ENCODE results near the gene NTF3. TPM values are rescaled to one million over a fixed set of nuclear protein-coding genes. Genes with fewer than 3 reads are reported as not detected.

The NTF3 gene
- total RNA-seq, 1 experiment from 2014 or later: not detected

DNA sequence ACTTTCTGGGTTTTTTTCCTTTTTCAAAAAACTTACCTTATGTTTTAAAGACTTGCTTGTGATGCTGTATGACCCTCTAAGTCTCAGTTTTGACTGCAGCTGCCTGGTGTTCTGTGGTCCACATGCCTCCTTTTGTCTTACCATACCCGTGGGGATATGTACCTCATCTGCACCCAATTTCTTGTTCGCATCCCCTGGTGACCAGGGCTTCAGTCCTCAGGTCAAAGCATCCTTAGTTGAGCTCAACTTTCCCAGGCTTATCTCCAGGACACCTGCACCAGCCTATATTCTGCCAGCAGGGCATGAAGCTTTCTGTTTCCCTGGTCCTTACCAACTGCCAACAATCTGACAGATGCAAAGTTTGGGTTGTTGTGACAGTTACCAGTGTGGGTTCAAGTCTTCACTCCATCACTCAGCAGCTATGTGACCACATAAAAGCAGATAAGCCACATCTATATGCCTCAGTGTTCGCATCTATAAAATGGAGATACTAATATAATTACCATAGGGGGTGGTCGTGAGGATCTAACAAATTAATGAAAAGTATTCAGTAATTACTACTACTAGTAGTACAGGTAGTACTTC is 94.0 kb downstream of the NTF3 start:
- intact Hi-C loops (cut with micrococcal nuclease): no loop called here
- no peak for DNase-seq (ENCODE audit: low read depth, low spot score)

More for the DNA sequence above, 94.0 kb downstream of the NTF3 start:
- H3K27me3 ChIP-seq (ENCODE audit: insufficient read depth, low read length): peaks cover 15% of the 10 kb centered on the region; the same call in 1 of the 2 replicates
- RAD21 ChIA-PET (ENCODE audit: low non-redundant PET in 1 of 2, low total read pairs in 2 of 2, uncharacterized antibody in 2 of 2, unreplicated experiment in 2 of 2): no interaction called here
- POLR2A ChIA-PET: no interaction called here
- no peaks in the 10 kb centered on the region for H3K9me2 ChIP-seq (ENCODE audit: insufficient read depth)
- no peak overlapping the region for H3K27ac ChIP-seq (ENCODE audit: low read depth, low read length)
- no peaks in the 10 kb centered on the region for H3K4me1 ChIP-seq (ENCODE audit: control insufficient read depth in 1 of 2, insufficient read depth in 2 of 2, low read length in 2 of 2)
- CTCF ChIA-PET: interaction anchor here (1.8 kb wide), 1 partner anchor 14 kb away, joined by 4 read pairs; no protein-coding TSS in a partner anchor
- H3K4me3 ChIP-seq (replicated peaks in 1 of 2; ENCODE audit: low read depth in 1 of 2, low read length in 2 of 2): no peak overlapping the region
- H3K9me3 ChIP-seq (ENCODE audit: control insufficient read depth in 1 of 2, insufficient read depth in 1 of 2, low read depth in 1 of 2, low read length in 2 of 2): no peaks in the 10 kb centered on the region
- no peaks in the 10 kb centered on the region for H3K36me3 ChIP-seq (ENCODE audit: control insufficient read depth in 1 of 2, insufficient read depth in 2 of 2, low read length in 2 of 2)
- TF ChIP-seq FOSL1 (IDR thresholded peaks at IDR 0.05; ENCODE audit: low read depth): no peak
- TF ChIP-seq YY1 (IDR thresholded peaks at IDR 0.05; ENCODE audit: extremely low read depth, insufficient replicate concordance, low read depth, low read length): no peak
- no peak for TF ChIP-seq SIN3A (IDR thresholded peaks at IDR 0.05; ENCODE audit: low read depth)
- TF ChIP-seq EGR1 (IDR thresholded peaks at IDR 0.05; ENCODE audit: low read depth): no peak
- TF ChIP-seq SRF (IDR thresholded peaks at IDR 0.05; ENCODE audit: low read depth): no peak
- no peak for TF ChIP-seq SP1 (IDR thresholded peaks at IDR 0.05; ENCODE audit: low read depth)
- TF ChIP-seq ELF1 (IDR thresholded peaks at IDR 0.05; ENCODE audit: borderline replicate concordance, low read depth): no peak
- TF ChIP-seq ZNF274 (IDR thresholded peaks at IDR 0.05; ENCODE audit: low read depth, low read length): no peak
- TF ChIP-seq, protein P1, sequence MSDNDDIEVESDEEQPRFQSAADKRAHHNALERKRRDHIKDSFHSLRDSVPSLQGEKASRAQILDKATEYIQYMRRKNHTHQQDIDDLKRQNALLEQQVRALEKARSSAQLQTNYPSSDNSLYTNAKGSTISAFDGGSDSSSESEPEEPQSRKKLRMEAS (IDR thresholded peaks at IDR 0.05): no peak
- TF ChIP-seq, protein P2, sequence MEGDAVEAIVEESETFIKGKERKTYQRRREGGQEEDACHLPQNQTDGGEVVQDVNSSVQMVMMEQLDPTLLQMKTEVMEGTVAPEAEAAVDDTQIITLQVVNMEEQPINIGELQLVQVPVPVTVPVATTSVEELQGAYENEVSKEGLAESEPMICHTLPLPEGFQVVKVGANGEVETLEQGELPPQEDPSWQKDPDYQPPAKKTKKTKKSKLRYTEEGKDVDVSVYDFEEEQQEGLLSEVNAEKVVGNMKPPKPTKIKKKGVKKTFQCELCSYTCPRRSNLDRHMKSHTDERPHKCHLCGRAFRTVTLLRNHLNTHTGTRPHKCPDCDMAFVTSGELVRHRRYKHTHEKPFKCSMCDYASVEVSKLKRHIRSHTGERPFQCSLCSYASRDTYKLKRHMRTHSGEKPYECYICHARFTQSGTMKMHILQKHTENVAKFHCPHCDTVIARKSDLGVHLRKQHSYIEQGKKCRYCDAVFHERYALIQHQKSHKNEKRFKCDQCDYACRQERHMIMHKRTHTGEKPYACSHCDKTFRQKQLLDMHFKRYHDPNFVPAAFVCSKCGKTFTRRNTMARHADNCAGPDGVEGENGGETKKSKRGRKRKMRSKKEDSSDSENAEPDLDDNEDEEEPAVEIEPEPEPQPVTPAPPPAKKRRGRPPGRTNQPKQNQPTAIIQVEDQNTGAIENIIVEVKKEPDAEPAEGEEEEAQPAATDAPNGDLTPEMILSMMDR (IDR thresholded peaks at IDR 0.05 in 2 of 3, conservative IDR thresholded peaks at IDR 0.05 in 1 of 3; ENCODE audit: borderline replicate concordance in 1 of 3, insufficient read depth in 1 of 3, low read depth in 2 of 3, low read length in 2 of 3): no peak
- no peak for TF ChIP-seq EZH2phosphoT487 (IDR thresholded peaks at IDR 0.05; ENCODE audit: borderline replicate concordance)
- TF ChIP-seq, protein P3, sequence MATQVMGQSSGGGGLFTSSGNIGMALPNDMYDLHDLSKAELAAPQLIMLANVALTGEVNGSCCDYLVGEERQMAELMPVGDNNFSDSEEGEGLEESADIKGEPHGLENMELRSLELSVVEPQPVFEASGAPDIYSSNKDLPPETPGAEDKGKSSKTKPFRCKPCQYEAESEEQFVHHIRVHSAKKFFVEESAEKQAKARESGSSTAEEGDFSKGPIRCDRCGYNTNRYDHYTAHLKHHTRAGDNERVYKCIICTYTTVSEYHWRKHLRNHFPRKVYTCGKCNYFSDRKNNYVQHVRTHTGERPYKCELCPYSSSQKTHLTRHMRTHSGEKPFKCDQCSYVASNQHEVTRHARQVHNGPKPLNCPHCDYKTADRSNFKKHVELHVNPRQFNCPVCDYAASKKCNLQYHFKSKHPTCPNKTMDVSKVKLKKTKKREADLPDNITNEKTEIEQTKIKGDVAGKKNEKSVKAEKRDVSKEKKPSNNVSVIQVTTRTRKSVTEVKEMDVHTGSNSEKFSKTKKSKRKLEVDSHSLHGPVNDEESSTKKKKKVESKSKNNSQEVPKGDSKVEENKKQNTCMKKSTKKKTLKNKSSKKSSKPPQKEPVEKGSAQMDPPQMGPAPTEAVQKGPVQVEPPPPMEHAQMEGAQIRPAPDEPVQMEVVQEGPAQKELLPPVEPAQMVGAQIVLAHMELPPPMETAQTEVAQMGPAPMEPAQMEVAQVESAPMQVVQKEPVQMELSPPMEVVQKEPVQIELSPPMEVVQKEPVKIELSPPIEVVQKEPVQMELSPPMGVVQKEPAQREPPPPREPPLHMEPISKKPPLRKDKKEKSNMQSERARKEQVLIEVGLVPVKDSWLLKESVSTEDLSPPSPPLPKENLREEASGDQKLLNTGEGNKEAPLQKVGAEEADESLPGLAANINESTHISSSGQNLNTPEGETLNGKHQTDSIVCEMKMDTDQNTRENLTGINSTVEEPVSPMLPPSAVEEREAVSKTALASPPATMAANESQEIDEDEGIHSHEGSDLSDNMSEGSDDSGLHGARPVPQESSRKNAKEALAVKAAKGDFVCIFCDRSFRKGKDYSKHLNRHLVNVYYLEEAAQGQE (IDR thresholded peaks at IDR 0.05; ENCODE audit: low read depth): no peak
- no peak for TF ChIP-seq EZH2 (IDR thresholded peaks at IDR 0.05)
- H3K79me2 ChIP-seq (ENCODE audit: insufficient read depth, low read length): no peaks in the 10 kb centered on the region
- H4K20me1 ChIP-seq (ENCODE audit: insufficient read depth): no peaks in the 10 kb centered on the region
- no peak for ATAC-seq
- BruUV-seq (replicated peaks): no TSS peak
- no peak overlapping the region for H3K4me2 ChIP-seq (ENCODE audit: low read length)
- H2AFZ ChIP-seq (ENCODE audit: low read depth, low read length, poor library complexity, severe bottlenecking): no peak overlapping the region
- H3K9ac ChIP-seq (ENCODE audit: low read length): no peak overlapping the region
